HG03575 (cell line): Measurements from ENCODE around the gene RAP1GAP2.
"Not testable (repeated sequence)": the region's sequence is repeated elsewhere in the genome, so short reads cannot be mapped to it uniquely, and the experiment has no call there.

Experiments
- ATAC-seq: cut with Tn5 transposase; IDR thresholded peaks from one replicate; pipeline ENCODE4 v1.9.1; 2021; ENCODE audit not compliant: unreplicated experiment, insufficient number of reproducible peaks, low FRiP score; ENCODE audit errors: extremely low read depth

Gene RAP1GAP2

GRCh38 chr17:2998469-2998901 lies 202.2 kb downstream of the RAP1GAP2 start:
- ATAC-seq = not testable (repeated sequence)

DNA sequence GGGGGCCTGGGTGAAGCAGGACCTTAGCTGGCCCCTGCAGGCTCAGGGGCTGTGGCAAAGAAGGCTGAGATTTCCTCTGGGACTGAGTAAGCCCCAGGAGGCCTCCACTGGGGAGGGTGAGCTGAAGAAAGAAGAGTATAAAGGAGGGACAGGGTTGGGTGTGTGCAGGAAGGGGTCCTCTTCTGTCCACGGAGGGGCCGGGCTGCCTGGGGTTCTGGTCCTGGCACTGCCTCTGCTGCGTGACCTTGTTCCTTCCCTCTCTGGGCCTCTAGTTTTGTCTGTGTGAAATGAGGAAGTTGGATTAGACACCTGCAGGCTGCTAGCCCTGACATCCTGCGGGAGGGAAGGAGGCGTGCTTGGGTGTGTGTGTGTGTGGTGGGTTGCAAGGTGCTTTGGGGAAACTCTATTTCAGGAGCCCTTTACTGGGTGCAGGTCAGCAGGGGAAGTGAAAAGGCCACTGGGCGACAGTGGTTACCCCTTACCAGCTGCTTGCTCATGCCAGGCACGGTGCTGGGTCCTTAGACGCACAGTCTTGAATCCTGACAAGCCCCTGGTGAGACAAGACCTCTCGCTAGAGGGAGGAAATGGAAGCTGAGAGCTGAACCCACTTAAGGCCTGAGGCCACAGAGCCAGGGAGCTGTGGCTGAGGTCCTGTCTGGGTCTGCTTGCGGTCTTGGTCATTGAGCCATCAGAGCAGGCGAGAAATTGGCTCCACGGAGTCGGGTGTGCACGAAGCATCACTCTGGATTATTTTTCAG lies 206.5 kb downstream of the RAP1GAP2 start:
- no peak for ATAC-seq

GRCh38 chr17:3003296-3004149 lies 207.3 kb downstream of the RAP1GAP2 start:
- ATAC-seq = no peak

DNA sequence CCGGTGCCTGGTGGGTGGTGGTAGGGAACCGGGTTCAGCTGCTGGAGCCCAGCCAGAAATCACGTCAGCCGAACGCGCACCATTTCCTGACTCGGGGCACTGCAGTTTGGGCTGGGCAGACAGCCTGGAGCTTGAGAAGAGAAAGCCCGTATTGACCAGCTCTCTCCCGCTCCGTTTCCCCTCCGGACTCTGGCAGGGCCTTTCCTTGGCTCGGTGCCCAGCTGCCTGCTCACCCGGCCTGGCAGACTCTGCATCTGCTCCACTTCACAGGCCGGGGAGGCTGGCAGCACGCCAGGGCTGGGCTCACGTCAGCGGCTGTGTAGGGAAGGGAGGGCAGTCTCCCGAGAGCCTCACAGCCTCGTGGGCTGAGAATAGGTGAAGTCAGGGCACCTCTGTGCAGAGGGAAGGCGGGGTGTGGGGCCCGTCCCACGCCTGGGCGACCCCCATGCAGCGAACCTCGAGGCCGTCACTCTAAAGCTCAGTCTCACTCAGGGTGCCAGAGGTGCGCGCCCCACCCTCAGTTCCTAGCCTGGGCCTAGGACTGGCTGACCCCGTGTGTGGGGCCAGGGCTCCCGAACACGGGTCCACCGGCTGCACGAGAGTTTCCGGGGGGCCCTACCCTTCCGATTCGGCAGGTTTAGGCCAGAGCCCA lies 208.0 kb downstream of the RAP1GAP2 start:
- no peak for ATAC-seq

- no peak for ATAC-seq
These were observed 208.7 kb downstream of the RAP1GAP2 start for GRCh38 chr17:3004925-3005324.

- ATAC-seq = no peak
These were observed 209.5 kb downstream of the RAP1GAP2 start for GRCh38 chr17:3005696-3006095.

GRCh38 chr17:3006801-3007200 lies 210.6 kb downstream of the RAP1GAP2 start:
- ATAC-seq = no peak

- ATAC-seq = no peak
These were observed 211.4 kb downstream of the RAP1GAP2 start for GRCh38 chr17:3007651-3008121.

GRCh38 chr17:3008336-3009288 lies 212.4 kb downstream of the RAP1GAP2 start:
- no peak for ATAC-seq

DNA sequence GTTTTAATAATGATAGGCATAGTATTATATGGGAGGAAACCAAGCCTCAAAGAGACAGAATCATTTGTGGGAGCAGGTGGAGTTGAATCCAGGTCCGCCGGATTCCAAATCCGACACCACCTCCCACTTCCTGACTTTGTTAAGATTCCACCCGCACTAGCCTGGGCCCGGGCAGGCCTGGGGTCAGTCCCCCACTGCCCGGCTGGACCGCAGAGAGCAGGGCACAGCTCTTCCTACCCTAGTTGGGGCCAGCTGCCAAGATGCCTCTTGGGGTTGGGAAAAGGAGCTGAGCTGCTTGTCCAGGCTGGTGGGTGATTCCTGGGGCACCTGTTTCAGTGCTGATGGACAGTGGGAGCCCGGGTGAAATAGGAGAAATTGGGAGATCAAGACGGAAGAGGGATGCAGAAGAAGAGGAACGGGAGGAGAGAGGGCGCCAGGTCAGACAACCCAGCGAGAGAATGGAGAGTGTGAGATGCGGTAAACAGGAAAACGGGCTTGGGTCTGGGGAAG lies 213.2 kb downstream of the RAP1GAP2 start:
- ATAC-seq = no peak

GRCh38 chr17:3011891-3012290 lies 215.7 kb downstream of the RAP1GAP2 start:
- ATAC-seq = no peak

DNA sequence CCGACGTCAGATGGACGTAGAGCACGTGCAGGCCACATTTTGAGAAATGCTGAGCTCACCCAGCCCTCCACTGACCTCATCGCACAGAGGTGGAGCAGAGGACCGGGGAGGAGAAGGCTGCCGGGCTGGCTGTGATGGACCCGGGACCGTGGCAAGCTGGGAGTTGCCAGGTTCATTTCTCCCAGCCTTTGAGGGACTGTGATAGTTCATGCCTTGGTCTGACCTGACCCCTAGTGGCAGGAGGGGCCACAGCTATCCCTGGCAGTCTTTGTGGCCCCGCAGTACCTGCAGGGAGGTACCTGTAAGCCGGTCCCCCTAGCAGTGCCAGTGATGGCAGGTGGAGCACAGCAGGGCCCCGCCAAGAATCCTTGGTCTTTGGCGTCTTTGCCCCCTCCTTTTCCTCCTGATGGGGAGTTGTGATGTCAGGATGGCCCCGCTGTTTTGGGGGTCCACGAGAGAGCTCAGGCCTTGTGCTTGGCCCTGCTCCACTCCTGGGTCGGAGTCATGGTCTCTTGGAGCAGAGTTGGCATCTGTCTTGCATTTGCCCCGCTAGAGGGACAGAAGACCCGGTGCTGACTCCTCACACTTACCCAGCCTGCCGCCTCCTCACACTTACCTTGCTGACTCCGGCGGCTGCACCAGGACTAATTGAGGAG lies 216.8 kb downstream of the RAP1GAP2 start:
- no peak for ATAC-seq

GRCh38 chr17:3015890-3016289 lies 219.7 kb downstream of the RAP1GAP2 start:
- no peak for ATAC-seq

DNA sequence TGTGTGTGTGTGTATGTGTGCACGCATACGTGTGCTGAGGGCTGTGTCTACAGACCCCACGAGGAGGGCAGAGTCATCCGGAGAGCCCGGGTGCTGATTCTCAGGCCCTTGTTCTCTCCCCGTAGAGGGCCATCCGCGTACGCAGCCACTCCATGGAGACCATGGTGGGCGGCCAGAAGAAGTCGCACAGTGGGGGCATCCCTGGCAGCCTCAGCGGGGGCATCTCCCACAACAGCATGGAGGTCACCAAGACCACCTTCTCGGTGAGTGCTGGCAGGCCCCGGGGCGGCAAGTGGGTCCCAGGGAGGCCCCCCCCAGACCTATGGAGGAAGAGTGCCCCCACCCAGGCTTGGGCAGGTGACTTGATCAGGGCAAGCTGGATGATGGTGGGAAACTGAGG lies 221.7 kb downstream of the RAP1GAP2 start:
- ATAC-seq = no peak

- ATAC-seq = no peak
These were observed 223.5 kb downstream of the RAP1GAP2 start for GRCh38 chr17:3019761-3020160.

GRCh38 chr17:3020381-3020780 lies 224.1 kb downstream of the RAP1GAP2 start:
- no peak for ATAC-seq

DNA sequence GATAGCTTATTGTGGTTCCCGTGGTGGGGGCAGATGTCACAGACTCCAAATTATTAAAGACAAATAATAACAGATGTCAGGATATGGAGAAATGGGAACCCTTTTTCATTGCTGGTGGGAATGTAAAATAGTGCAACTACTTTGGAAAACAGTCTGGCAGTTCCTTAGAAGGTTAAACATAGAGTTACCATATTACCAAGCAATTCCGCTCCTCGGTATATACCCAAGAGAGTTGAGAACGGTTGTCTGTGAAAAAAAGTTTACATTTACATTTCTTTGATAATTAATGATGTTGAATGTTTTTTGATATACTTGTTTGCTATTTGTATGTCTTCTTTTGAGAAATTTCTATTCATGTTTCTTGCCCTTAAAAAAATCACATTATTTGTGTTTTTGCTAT lies 226.0 kb downstream of the RAP1GAP2 start:
- ATAC-seq = no peak

GRCh38 chr17:3024346-3024745 lies 228.1 kb downstream of the RAP1GAP2 start:
- no peak for ATAC-seq
